OCI-LY7 (cell line): ENCODE data around the gene APOL3. TPM values are rescaled to one million over a fixed set of nuclear protein-coding genes. Genes with fewer than 3 reads are reported as not detected.

ENCODE experiments used
- BruUV-seq: library from RNA; stranded (reverse); fragments of 400-500 nt; replicated peaks from 2 replicates; lab custom pipeline; 2021; lab: Mats Ljungman, UMichigan
- CTCF ChIA-PET: fragments of 300-600 bp; sonication (Branson Sonifier 250); formaldehyde crosslinking; loops from one replicate; lab custom pipeline; 2022; ENCODE audit warnings: antibody characterized with exemption; ENCODE audit not compliant: unreplicated experiment; lab: Charles Lee
- POLR2A ChIA-PET: fragments of 300-600 bp; sonication (Branson Sonifier 250); formaldehyde crosslinking; loops from one replicate; lab custom pipeline; 2022; ENCODE audit warnings: antibody characterized with exemption; lab: Charles Lee
- DNase-seq: peaks from one replicate; pipeline ENCODE4 v3.0.0-alpha.2; 2015; ENCODE audit warnings: low spot score
- H2AFZ ChIP-seq: fragments of 200-600 bp; sonication (generic), shearing (Covaris generic); 2 replicates; pipeline ENCODE4 v1.6.1; 2014; ENCODE audit warnings: mild to moderate bottlenecking, antibody characterized with exemption, low read length, moderate library complexity
- H3K27ac ChIP-seq: fragments of 200-600 bp; sonication (generic); 2 replicates; pipeline ENCODE4 v1.5.1; 2014; ENCODE audit warnings: mixed run types, low read depth, mild to moderate bottlenecking, moderate library complexity, low read length, inconsistent platforms; ENCODE audit not compliant: poor library complexity, severe bottlenecking
- H3K36me3 ChIP-seq: fragments of 200-600 bp; sonication (generic); 2 replicates; pipeline ENCODE4 v1.6.1; 2014; ENCODE audit warnings: mild to moderate bottlenecking, antibody characterized with exemption, low read length, moderate library complexity, mixed read lengths; ENCODE audit not compliant: insufficient read depth
- H3K4me1 ChIP-seq: fragments of 200-600 bp; sonication (generic); 2 replicates; pipeline ENCODE4 v1.5.1; 2014; ENCODE audit warnings: mild to moderate bottlenecking, low read length; ENCODE audit not compliant: insufficient read depth, poor library complexity, severe bottlenecking
- H3K4me2 ChIP-seq: fragments of 200-600 bp; sonication (generic); 2 replicates; pipeline ENCODE4 v1.6.1; 2014; ENCODE audit warnings: mild to moderate bottlenecking, low read length
- H3K4me3 ChIP-seq: fragments of 200-600 bp; sonication (generic); 2 replicates; pipeline ENCODE4 v1.5.1; 2014; ENCODE audit warnings: mild to moderate bottlenecking, low read depth, low read length; ENCODE audit not compliant: poor library complexity, severe bottlenecking
- H3K79me2 ChIP-seq: fragments of 200-600 bp; sonication (generic); 2 replicates; pipeline ENCODE4 v1.6.1; 2016; ENCODE audit warnings: low read depth, mild to moderate bottlenecking, low read length, moderate library complexity, mixed read lengths; ENCODE audit not compliant: insufficient read depth
- H3K9me2 ChIP-seq: fragments of 200-600 bp; sonication (generic); 2 replicates; pipeline ENCODE4 v1.6.1; 2016; ENCODE audit warnings: mild to moderate bottlenecking, low read length, mixed read lengths; ENCODE audit not compliant: insufficient read depth
- H3K9me3 ChIP-seq: fragments of 200-600 bp; sonication (generic); 2 replicates; pipeline ENCODE4 v1.6.1; 2014; ENCODE audit warnings: mild to moderate bottlenecking, mixed run types, low read length, mixed read lengths
- H4K20me1 ChIP-seq: fragments of 200-600 bp; sonication (generic); 2 replicates; pipeline ENCODE4 v1.6.1; 2014; ENCODE audit warnings: mild to moderate bottlenecking, antibody characterized with exemption, low read length, moderate library complexity, mixed read lengths; ENCODE audit not compliant: insufficient read depth
- CTCF ChIP-seq: fragments of 200-600 bp; sonication (generic); conservative IDR thresholded peaks from 2 replicates; pipeline ENCODE4 v1.5.1; 2014; ENCODE audit warnings: mild to moderate bottlenecking, antibody characterized with exemption, low read length, moderate library complexity, mixed read lengths
- EZH2phosphoT487 ChIP-seq: fragments of 200-600 bp; sonication (generic); IDR thresholded peaks from 2 replicates; pipeline ENCODE4 v1.6.1; 2018; ENCODE audit warnings: low read depth, borderline replicate concordance, mild to moderate bottlenecking, mixed run types, antibody characterized with exemption, low read length, moderate library complexity, mixed read lengths
- intact Hi-C: fragments of 100-400 bp; cut with micrococcal nuclease; formaldehyde crosslinking; loops from one replicate; pipeline ENCODE4 v1.10.0; 2022; ENCODE audit not compliant: unreplicated experiment
- total RNA-seq, 2 experiments: library from RNA; depleted of rRNA in 1 of 2; stranded (reverse); fragments of >200 nt in 1 of 2; shearing (Covaris generic) in 1 of 2; gene quantifications; 2 replicates each; pipeline ENCODE4 v1.2.3, GENCODE V29; 2014 to 2022

Gene APOL3
- total RNA-seq, 2 experiments from 2014 or later: 10.7 to 19.6 TPM

GRCh38 chr22:36117053-36117554, 43.5 kb downstream of the APOL3 start:
- CTCF ChIA-PET: no interaction called here
- Histone ChIP-seq H3K4me3 (no peak overlapping the region), H3K9me3 (no peaks in the 10 kb centered on the region), H3K4me2 (no peak overlapping the region), H3K36me3 (no peaks in the 10 kb centered on the region), H3K4me1 (no peaks in the 10 kb centered on the region), H3K9me2 (no peaks in the 10 kb centered on the region), H3K27ac (no peak overlapping the region), H2AFZ (no peak overlapping the region), H3K79me2 (no peaks in the 10 kb centered on the region), H4K20me1 (no peaks in the 10 kb centered on the region)
- no peak for TF ChIP-seq EZH2phosphoT487
- no peak for TF ChIP-seq CTCF
- POLR2A ChIA-PET: no interaction called here
- DNase-seq: no peak
- BruUV-seq: no TSS peak
- intact Hi-C loops: no loop called here

- no peaks in the 10 kb centered on the region for H4K20me1 ChIP-seq
- ChIA-PET CTCF (no interaction called here), POLR2A (no interaction called here)
- H3K27ac ChIP-seq: no peak overlapping the region
- intact Hi-C loops: no loop called here
- no peak overlapping the region for H3K4me3 ChIP-seq
- H3K79me2 ChIP-seq: no peaks in the 10 kb centered on the region
- no TSS peak for BruUV-seq
- no peak overlapping the region for H2AFZ ChIP-seq
- no peaks in the 10 kb centered on the region for H3K4me1 ChIP-seq
- DNase-seq: no peak
- no peak for TF ChIP-seq CTCF
- TF ChIP-seq EZH2phosphoT487: no peak
- H3K9me2 ChIP-seq: no peaks in the 10 kb centered on the region
- H3K4me2 ChIP-seq: no peak overlapping the region
- H3K36me3 ChIP-seq: no peaks in the 10 kb centered on the region
- no peaks in the 10 kb centered on the region for H3K9me3 ChIP-seq
Observed at GRCh38 chr22:36116127-36116526, 44.4 kb downstream of the APOL3 start.

DNA sequence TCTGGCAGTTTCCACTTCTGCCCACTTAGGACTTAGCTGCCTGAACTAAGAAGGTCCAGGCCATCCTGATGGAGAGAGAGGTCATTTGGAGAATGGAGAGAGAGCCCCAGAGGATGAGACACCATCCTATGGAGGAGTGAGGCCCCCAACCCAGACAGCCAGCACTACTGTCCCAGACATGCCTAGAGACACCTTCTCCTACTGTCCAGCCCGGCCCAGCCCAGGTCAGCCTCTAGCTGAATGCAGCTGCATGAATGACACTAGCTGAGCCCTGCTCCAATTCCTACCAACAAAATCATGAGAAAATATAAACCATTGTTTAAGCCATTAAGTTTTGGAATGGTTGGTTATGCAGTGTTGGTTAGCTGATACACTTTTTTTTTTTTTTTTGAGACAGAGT, 47.4 kb downstream of the APOL3 start:
- Histone ChIP-seq H3K9me2 (no peaks in the 10 kb centered on the region), H3K4me1 (no peaks in the 10 kb centered on the region), H3K36me3 (no peaks in the 10 kb centered on the region), H4K20me1 (no peaks in the 10 kb centered on the region), H3K4me3 (no peak overlapping the region), H3K27ac (no peak overlapping the region), H3K4me2 (no peak overlapping the region), H2AFZ (no peak overlapping the region), H3K9me3 (no peaks in the 10 kb centered on the region), H3K79me2 (no peaks in the 10 kb centered on the region)
- CTCF ChIA-PET: no interaction called here
- no peak for DNase-seq
- no peak for TF ChIP-seq CTCF
- no peak for TF ChIP-seq EZH2phosphoT487
- POLR2A ChIA-PET: interaction anchor here (0.7 kb wide), 1 partner anchor 82 kb away, joined by 4 read pairs; no protein-coding TSS in a partner anchor
- BruUV-seq: no TSS peak
- intact Hi-C loops: no loop called here
